ENCODE data around the gene PDCD1LG2. TPM values are rescaled to one million over a fixed set of nuclear protein-coding genes. Genes with fewer than 3 reads are reported as not detected.
"Not testable (repeated sequence)": the region's sequence is repeated elsewhere in the genome, so short reads cannot be mapped to it uniquely, and the experiment has no call there.

PDCD1LG2 gene
- total RNA-seq, 6 donors from 2014 or later, result 1.0 to 10.6 (median 3.2) TPM

GRCh38 chr9:5580650-5581049 is 70.3 kb downstream of the PDCD1LG2 start:
- H3K4me1 ChIP-seq, result peaks cover 0 to 6% (median 5%) of the 10 kb centered on the region in 4 donors
- no peak overlapping the region for H3K4me3 ChIP-seq
- ATAC-seq (ENCODE audit: low FRiP score in 2 of 2) (no peak), DNase-seq (no peak)
- no peaks in the 10 kb centered on the region for H3K27me3 ChIP-seq
- H3K27ac ChIP-seq, result no peak overlapping the region
- no peaks in the 10 kb centered on the region for H3K36me3 ChIP-seq
- TF ChIP-seq POLR2AphosphoS5 (IDR thresholded peaks at IDR 0.05) (no peak), POLR2A (IDR thresholded peaks at IDR 0.05) (no peak), CTCF (IDR thresholded peaks at IDR 0.05) (no peak), EP300 (IDR thresholded peaks at IDR 0.05) (no peak)
- WGBS, 2 donors, result 71 to 76% methylated on average over 3 of the region's 3 CpGs
- H3K9me3 ChIP-seq, result no peaks in the 10 kb centered on the region

DNA sequence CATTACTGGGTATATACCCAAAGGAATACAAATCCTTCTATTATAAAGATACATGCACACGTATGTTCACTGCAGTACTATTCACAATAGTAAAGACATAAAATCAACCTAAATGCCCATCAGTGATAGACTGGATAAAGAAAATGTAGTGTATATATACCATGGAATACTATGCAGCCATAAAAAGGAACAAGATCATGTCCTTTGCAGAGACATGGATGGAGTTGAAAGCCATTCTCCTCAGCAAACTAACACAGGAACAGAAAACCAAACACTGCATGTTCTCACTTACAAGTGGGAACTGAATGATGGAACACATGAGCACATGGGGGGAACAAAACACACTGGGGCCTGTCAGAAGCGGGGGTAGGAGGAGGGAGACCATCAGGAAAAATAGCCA is 71.4 kb downstream of the PDCD1LG2 start:
- H3K27ac ChIP-seq; DNase-seq; H3K36me3 ChIP-seq; H3K9me3 ChIP-seq; H3K27me3 ChIP-seq; ATAC-seq (ENCODE audit: low FRiP score in 2 of 2); H3K4me3 ChIP-seq: not testable (repeated sequence)
- H3K4me1 ChIP-seq, result peaks cover 4 to 10% (median 5%) of the 10 kb centered on the region in 4 donors
- WGBS, 2 donors, result 95 to 97% methylated on average over 2 of the region's 2 CpGs

DNA sequence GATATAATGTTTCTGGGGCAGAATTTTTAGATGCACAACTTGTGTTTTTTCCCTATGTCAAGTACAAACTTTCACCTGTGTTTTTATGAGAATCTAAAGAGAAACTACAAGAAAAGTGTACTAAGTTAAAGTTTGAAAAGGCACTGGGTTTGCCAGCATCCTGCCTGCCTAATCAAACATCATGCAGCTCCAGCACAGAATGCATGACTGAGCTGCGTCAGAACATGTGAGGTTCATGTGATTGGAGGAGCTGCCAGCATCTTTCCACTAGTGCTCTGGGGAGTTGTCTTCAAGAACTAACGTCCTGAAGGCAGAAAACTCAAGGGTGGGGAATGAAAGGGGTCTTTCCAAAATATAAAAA is 72.5 kb downstream of the PDCD1LG2 start:
- no peak for ATAC-seq (ENCODE audit: low FRiP score in 2 of 2)
- peak overlapping the region in 2 of 4 donors; percentile 17 to 27 for H3K27ac ChIP-seq
- WGBS, 2 donors, result 37 to 43% methylated on average over 2 of the region's 2 CpGs
- no peak overlapping the region for H3K4me3 ChIP-seq
- H3K9me3 ChIP-seq, result no peaks in the 10 kb centered on the region
- no peaks in the 10 kb centered on the region for H3K36me3 ChIP-seq
- peaks cover 4 to 13% (median 5%) of the 10 kb centered on the region in 4 donors for H3K4me1 ChIP-seq
- H3K27me3 ChIP-seq, result no peaks in the 10 kb centered on the region
- DNase-seq, result no peak
- TF ChIP-seq POLR2A (IDR thresholded peaks at IDR 0.05), result no peak
- peak in 1 of 4 donors; percentile 6 for TF ChIP-seq EP300 (IDR thresholded peaks at IDR 0.05)

DNA sequence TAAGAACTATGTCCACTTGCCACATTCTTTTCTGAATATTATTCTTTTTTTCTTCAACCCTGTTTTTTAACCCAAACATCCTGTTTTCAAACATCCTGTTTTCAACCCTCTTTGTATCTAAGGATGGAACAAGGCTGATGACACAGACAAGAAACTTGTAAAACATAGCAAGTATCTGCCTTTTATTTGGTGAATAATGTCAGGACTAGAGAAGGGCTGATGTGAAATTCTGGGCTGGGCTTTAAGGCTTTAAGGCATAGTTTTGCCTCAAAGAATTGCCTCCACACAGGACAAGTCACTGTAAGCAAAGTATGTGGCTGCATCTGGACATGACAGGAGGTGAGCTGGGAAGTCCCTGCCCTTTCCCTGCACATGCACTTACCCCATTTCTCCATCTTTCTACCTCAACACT is 76.1 kb downstream of the PDCD1LG2 start:
- H3K36me3 ChIP-seq, result no peaks in the 10 kb centered on the region
- ATAC-seq (ENCODE audit: low FRiP score in 2 of 2) (no peak), DNase-seq (no peak)
- H3K27ac ChIP-seq, result peak overlapping the region in 3 of 4 donors; percentile 47 to 56 (median 54)
- TF ChIP-seq POLR2AphosphoS5 (IDR thresholded peaks at IDR 0.05) (no peak), EP300 (IDR thresholded peaks at IDR 0.05) (no peak), CTCF (IDR thresholded peaks at IDR 0.05) (no peak)
- no peak overlapping the region for H3K4me3 ChIP-seq
- peaks cover 3 to 8% (median 6%) of the 10 kb centered on the region in 4 donors for H3K4me1 ChIP-seq
- H3K27me3 ChIP-seq, result no peaks in the 10 kb centered on the region
- no peaks in the 10 kb centered on the region for H3K9me3 ChIP-seq

- H3K36me3 ChIP-seq, result no peaks in the 10 kb centered on the region
- H3K9me3 ChIP-seq, result no peaks in the 10 kb centered on the region
- DNase-seq, result no peak
- H3K4me3 ChIP-seq, result no peak overlapping the region
- peaks cover 3 to 8% (median 6%) of the 10 kb centered on the region in 4 donors for H3K4me1 ChIP-seq
- TF ChIP-seq CTCF (IDR thresholded peaks at IDR 0.05), result no peak
- no peak for TF ChIP-seq EP300 (IDR thresholded peaks at IDR 0.05)
- TF ChIP-seq POLR2AphosphoS5 (IDR thresholded peaks at IDR 0.05), result no peak
- TF ChIP-seq POLR2A (IDR thresholded peaks at IDR 0.05), result no peak
- WGBS, 2 donors, result 82 to 95% methylated on average over 1 of the region's 1 CpG
- ATAC-seq (ENCODE audit: low FRiP score in 2 of 2), result no peak
- no peaks in the 10 kb centered on the region for H3K27me3 ChIP-seq
- peak overlapping the region in 1 of 4 donors; percentile 54 for H3K27ac ChIP-seq
Measured at GRCh38 chr9:5587024-5587423, 76.7 kb downstream of the PDCD1LG2 start.

DNA sequence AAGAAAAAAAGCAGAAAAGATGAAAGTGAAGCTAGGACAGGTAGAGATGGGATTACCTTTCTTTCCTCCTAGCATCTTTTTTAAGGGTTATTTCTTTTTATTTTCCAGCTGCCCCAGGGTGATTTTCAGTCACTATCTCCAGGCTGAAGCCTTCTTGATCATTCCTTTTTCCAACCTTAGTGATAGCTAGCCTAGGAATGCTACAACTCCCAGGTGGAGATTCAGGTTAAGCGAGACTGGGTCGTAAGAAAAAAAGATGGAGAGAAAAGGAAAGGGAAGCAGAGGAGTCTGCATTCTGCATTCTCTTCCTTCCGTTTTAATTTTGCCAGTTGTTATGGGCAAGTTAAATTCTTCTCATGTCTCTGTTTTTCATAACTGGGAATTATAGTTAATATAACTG is 81.9 kb downstream of the PDCD1LG2 start:
- no peak overlapping the region for H3K4me3 ChIP-seq
- H3K27me3 ChIP-seq, result no peaks in the 10 kb centered on the region
- H3K36me3 ChIP-seq, result no peaks in the 10 kb centered on the region
- no peak overlapping the region for H3K27ac ChIP-seq
- ATAC-seq (ENCODE audit: low FRiP score in 2 of 2) (no peak), DNase-seq (no peak)
- H3K4me1 ChIP-seq, result peaks cover 0 to 6% (median 3%) of the 10 kb centered on the region in 4 donors
- TF ChIP-seq POLR2A (IDR thresholded peaks at IDR 0.05) (no peak), CTCF (IDR thresholded peaks at IDR 0.05) (no peak), EP300 (IDR thresholded peaks at IDR 0.05) (no peak), POLR2AphosphoS5 (IDR thresholded peaks at IDR 0.05) (no peak)
- H3K9me3 ChIP-seq, result no peaks in the 10 kb centered on the region
- 82 to 86% methylated on average over 3 of the region's 3 CpGs for WGBS, 2 donors

Data from upper lobe of left lung (tissue), 6 donors.